HepG2 (cell line): ENCODE measurements around the gene LINC00237. TPM values are rescaled to one million over a fixed set of nuclear protein-coding genes. Genes with fewer than 3 reads are reported as not detected.

Experiments
- ELF4 ChIP-seq: sonication (generic); formaldehyde crosslinking; IDR thresholded peaks from 2 replicates; pipeline ENCODE4 v1.5.0; 2020; ENCODE audit warnings: missing genetic modification reagents, mild to moderate bottlenecking, moderate library complexity, borderline replicate concordance
- FOXK2 ChIP-seq: fragments of 450-650 bp; IDR thresholded peaks from 2 replicates; pipeline ENCODE4 v1.6.1; 2016
- KAT2B ChIP-seq: fragments of 150-350 bp; IDR thresholded peaks from 2 replicates; pipeline ENCODE4 v1.6.1; 2014; ENCODE audit warnings: low read depth, low read length, borderline replicate concordance
- NPAS2 ChIP-seq: sonication (generic); formaldehyde crosslinking; IDR thresholded peaks from 2 replicates; pipeline ENCODE4 v1.8.0; 2022; ENCODE audit warnings: mild to moderate bottlenecking, missing genetic modification reagents, borderline replicate concordance
- PHF21A ChIP-seq: sonication (generic); formaldehyde crosslinking; IDR thresholded peaks from 2 replicates; pipeline ENCODE4 v1.5.0; 2020; ENCODE audit warnings: mild to moderate bottlenecking, missing genetic modification reagents
- RBAK ChIP-seq: sonication (generic); formaldehyde crosslinking; IDR thresholded peaks from 2 replicates; pipeline ENCODE4 v1.5.1; 2020; ENCODE audit warnings: mild to moderate bottlenecking, missing genetic modification reagents
- ZNF292 ChIP-seq: sonication (generic); formaldehyde crosslinking; IDR thresholded peaks from 2 replicates; pipeline ENCODE4 v1.8.1; 2022; ENCODE audit warnings: mild to moderate bottlenecking, low read depth, missing genetic modification reagents, borderline replicate concordance
- ZNF646 ChIP-seq: sonication (generic); formaldehyde crosslinking; IDR thresholded peaks from 2 replicates; pipeline ENCODE4 v1.9.0; 2021; ENCODE audit warnings: mild to moderate bottlenecking, missing genetic modification reagents
- ZSCAN20 ChIP-seq: sonication (generic); formaldehyde crosslinking; IDR thresholded peaks from 2 replicates; pipeline ENCODE4 v1.4.0; 2020; ENCODE audit warnings: missing genetic modification reagents, mild to moderate bottlenecking, borderline replicate concordance
- polyA plus RNA-seq, 8 experiments: library from polyadenylated mRNA; depleted of rRNA in 3 of 8; stranded (reverse) in 7 of 8; unstranded in 1 of 8; fragments of >200 nt; fragmentation: Illumina TruSeq in 4 of 8; extraction: Trizol in 4 of 8; gene quantifications; 2 replicates each; pipeline versions ENCODE4 v1.2.1 to v1.2.3, GENCODE V29; 2011 to 2016; ENCODE audit warnings: low read depth in 4 of 8, missing spikeins in 1 of 8, mixed read lengths in 1 of 8; ENCODE audit not compliant: insufficient read depth in 1 of 8
- total RNA-seq, 5 experiments: library from RNA; depleted of rRNA; stranded (reverse); fragments of >200 nt; fragmentation: Illumina TruSeq; extraction: Trizol; gene quantifications; 2 replicates each; pipeline ENCODE4 v1.2.3, GENCODE V29; 2016; ENCODE audit warnings: low read depth in 1 of 5
- TF ChIP-seq, protein P1 (sequence below): sonication (generic); formaldehyde crosslinking; IDR thresholded peaks from 2 replicates; pipeline ENCODE4 v1.4.0; 2020; ENCODE audit warnings: missing genetic modification reagents
- TF ChIP-seq, protein P2 (sequence below): sonication (generic); formaldehyde crosslinking; IDR thresholded peaks from 2 replicates; pipeline ENCODE4 v1.8.0; 2022; ENCODE audit warnings: missing genetic modification reagents, mild to moderate bottlenecking, moderate library complexity, borderline replicate concordance
- TF ChIP-seq, protein P3 (sequence below): sonication (generic); formaldehyde crosslinking; IDR thresholded peaks from 2 replicates; pipeline ENCODE4 v1.5.0; 2020; ENCODE audit warnings: missing genetic modification reagents

Gene LINC00237
- total and polyA plus RNA-seq, 2 of the 13 experiments (the other 11 are each of a cell fraction or from before 2014, with no cell fraction given): not detected

DNA sequence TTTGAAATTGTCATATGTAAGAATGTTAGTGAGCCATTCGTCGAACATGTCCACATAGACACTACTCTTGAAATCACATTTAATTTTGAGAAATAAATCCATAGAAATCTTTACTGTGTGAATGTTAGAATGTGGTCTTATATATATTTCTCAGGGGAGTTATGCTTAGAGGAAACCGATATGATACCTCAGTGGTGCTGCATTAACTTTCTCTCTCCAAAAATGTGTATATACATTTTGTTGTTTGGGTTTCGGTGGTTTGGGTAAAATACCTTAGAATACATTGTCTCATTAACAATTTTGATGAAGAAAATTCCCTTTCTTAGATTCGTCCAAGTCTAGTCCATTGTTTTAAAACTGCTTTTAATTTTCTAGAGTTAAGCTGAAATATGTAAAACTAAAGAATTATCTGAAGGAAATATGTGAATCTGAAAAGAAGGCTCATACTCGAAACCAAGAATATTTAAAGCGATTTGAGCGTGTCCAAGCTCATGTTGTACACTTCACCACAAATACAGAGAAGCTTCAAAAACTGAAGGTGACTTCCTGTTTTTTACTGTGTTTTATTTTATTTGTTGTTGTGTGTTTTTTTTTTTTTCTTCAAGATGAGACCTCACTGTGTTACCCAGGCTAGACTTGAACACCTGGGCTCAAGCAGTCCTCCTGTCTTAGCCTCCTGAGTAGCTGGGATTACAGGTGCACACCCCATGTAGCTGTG is 30.0 kb upstream of the LINC00237 start (continued):
- TF ChIP-seq, protein P1, sequence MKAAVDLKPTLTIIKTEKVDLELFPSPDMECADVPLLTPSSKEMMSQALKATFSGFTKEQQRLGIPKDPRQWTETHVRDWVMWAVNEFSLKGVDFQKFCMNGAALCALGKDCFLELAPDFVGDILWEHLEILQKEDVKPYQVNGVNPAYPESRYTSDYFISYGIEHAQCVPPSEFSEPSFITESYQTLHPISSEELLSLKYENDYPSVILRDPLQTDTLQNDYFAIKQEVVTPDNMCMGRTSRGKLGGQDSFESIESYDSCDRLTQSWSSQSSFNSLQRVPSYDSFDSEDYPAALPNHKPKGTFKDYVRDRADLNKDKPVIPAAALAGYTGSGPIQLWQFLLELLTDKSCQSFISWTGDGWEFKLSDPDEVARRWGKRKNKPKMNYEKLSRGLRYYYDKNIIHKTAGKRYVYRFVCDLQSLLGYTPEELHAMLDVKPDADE (CRISPR knock-in tag): no peak
- TF ChIP-seq KAT2B (no peak), FOXK2 (no peak), PHF21A (CRISPR knock-in tag) (no peak), ZNF292 (CRISPR knock-in tag) (no peak), NPAS2 (CRISPR knock-in tag) (no peak), ZSCAN20 (no peak), ZNF646 (CRISPR knock-in tag) (no peak), RBAK (CRISPR knock-in tag) (no peak), ELF4 (no peak)
- TF ChIP-seq, protein P2, sequence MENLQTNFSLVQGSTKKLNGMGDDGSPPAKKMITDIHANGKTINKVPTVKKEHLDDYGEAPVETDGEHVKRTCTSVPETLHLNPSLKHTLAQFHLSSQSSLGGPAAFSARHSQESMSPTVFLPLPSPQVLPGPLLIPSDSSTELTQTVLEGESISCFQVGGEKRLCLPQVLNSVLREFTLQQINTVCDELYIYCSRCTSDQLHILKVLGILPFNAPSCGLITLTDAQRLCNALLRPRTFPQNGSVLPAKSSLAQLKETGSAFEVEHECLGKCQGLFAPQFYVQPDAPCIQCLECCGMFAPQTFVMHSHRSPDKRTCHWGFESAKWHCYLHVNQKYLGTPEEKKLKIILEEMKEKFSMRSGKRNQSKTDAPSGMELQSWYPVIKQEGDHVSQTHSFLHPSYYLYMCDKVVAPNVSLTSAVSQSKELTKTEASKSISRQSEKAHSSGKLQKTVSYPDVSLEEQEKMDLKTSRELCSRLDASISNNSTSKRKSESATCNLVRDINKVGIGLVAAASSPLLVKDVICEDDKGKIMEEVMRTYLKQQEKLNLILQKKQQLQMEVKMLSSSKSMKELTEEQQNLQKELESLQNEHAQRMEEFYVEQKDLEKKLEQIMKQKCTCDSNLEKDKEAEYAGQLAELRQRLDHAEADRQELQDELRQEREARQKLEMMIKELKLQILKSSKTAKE (CRISPR knock-in tag): no peak
- TF ChIP-seq, protein P3, sequence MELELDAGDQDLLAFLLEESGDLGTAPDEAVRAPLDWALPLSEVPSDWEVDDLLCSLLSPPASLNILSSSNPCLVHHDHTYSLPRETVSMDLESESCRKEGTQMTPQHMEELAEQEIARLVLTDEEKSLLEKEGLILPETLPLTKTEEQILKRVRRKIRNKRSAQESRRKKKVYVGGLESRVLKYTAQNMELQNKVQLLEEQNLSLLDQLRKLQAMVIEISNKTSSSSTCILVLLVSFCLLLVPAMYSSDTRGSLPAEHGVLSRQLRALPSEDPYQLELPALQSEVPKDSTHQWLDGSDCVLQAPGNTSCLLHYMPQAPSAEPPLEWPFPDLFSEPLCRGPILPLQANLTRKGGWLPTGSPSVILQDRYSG (CRISPR knock-in tag): no peak
